AG10803 (cell line): ENCODE results near the gene TAF4B.

ENCODE experiments used
- DNase-seq: peaks from one replicate; pipeline ENCODE4 v3.0.0; 2010; ENCODE audit warnings: low read depth
- H3K4me3 ChIP-seq: 2 replicates; pipeline ENCODE4 v1.5.1; 2011; ENCODE audit warnings: mild to moderate bottlenecking, low read length, control low read depth
- TF ChIP-seq, protein P1 (sequence below): conservative IDR thresholded peaks from 2 replicates; pipeline ENCODE4 v1.5.1; 2011; ENCODE audit warnings: mild to moderate bottlenecking, low read length, control low read depth, inconsistent platforms

The TAF4B gene

DNA sequence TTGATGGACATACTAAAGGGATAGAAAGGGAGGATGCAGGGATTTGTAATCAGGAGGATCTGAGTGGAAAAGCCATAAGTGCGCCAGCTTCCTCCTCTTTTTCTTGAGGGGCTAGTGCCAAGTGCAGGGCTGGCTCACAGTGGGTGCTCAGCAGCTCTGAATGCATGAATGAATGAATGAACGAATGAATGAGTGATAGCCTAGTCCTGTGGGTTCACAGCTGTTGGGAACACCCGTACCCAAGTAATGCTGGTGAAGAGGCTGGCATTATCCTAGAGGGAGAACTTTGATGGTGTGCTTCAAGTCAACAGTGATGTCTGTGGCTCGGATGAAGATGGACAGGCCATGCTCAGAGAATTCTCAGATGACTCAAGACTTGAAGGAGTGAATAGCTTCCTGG, 213.3 kb downstream of the TAF4B start:
- no peak for DNase-seq
- no peak overlapping the region for H3K4me3 ChIP-seq
- TF ChIP-seq, protein P1, sequence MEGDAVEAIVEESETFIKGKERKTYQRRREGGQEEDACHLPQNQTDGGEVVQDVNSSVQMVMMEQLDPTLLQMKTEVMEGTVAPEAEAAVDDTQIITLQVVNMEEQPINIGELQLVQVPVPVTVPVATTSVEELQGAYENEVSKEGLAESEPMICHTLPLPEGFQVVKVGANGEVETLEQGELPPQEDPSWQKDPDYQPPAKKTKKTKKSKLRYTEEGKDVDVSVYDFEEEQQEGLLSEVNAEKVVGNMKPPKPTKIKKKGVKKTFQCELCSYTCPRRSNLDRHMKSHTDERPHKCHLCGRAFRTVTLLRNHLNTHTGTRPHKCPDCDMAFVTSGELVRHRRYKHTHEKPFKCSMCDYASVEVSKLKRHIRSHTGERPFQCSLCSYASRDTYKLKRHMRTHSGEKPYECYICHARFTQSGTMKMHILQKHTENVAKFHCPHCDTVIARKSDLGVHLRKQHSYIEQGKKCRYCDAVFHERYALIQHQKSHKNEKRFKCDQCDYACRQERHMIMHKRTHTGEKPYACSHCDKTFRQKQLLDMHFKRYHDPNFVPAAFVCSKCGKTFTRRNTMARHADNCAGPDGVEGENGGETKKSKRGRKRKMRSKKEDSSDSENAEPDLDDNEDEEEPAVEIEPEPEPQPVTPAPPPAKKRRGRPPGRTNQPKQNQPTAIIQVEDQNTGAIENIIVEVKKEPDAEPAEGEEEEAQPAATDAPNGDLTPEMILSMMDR = no peak

DNA sequence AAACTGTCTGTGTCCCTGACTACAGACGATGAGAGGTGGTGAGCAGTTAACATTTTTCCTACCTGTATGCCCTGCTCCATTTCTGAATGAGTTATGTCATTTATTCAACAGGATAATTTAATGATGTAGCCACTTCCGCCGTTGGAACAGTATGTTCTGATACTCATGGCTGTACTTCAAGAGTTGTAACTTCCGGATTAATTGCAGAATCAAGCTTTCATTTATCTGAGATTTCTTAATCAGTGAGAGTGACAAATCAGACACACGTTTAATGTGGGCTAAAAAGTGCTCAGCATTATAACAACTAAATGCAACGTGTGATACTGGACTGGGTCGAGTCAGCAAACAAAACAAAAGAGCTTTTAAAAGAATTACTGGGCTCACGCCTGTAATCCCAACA, 214.4 kb downstream of the TAF4B start:
- TF ChIP-seq, protein P1 = no peak
- no peak overlapping the region for H3K4me3 ChIP-seq
- no peak for DNase-seq
